ENCODE measurements around the gene SIRT3. TPM values are rescaled to one million over a fixed set of nuclear protein-coding genes. Genes with fewer than 3 reads are reported as not detected.

Gene SIRT3
- total RNA-seq, 1 experiment from 2014 or later = 13.6 TPM

GRCh38 chr11:250274-250673, 14.1 kb upstream of the SIRT3 start:
- H3K4me3 ChIP-seq (ENCODE audit: low read depth, low read length, poor library complexity, severe bottlenecking) = no peak overlapping the region
- CTCF ChIA-PET = interaction anchor here (0.7 to 1.0 kb wide), 2 partner anchors 55 to 176 kb away, joined by 3 read pairs; no protein-coding TSS in a partner anchor
- TF ChIP-seq CTCF (conservative IDR thresholded peaks at IDR 0.05; ENCODE audit: low read depth, low read length) = no peak
- TF ChIP-seq EZH2 (IDR thresholded peaks at IDR 0.05; ENCODE audit: borderline replicate concordance, low read depth, low read length, poor library complexity, severe bottlenecking) = no peak
- H3K27me3 ChIP-seq (replicated peaks; ENCODE audit: insufficient read depth, low read depth, low read length, poor library complexity) = no peaks in the 10 kb centered on the region
- no peaks in the 10 kb centered on the region for H3K9me3 ChIP-seq (ENCODE audit: low read depth, low read length, poor library complexity, severe bottlenecking)
- H3K36me3 ChIP-seq (ENCODE audit: insufficient read depth, low read length, poor library complexity, severe bottlenecking) = peaks cover 66% of the 10 kb centered on the region
- BruUV-seq (replicated peaks) = no TSS peak
- no peak for DNase-seq (ENCODE audit: low spot score)
- intact Hi-C loops (cut with micrococcal nuclease; ENCODE audit: unreplicated experiment) = loop anchor here (10.0 kb wide), 1 partner anchor 105 kb away; no protein-coding TSS in a partner anchor
- POLR2A ChIA-PET (ENCODE audit: low non-redundant PET) = no interaction called here
- H3K4me1 ChIP-seq (ENCODE audit: insufficient read depth, low read length, poor library complexity, severe bottlenecking) = no peaks in the 10 kb centered on the region
- H3K27ac ChIP-seq (ENCODE audit: low read depth, low read length, poor library complexity, severe bottlenecking) = no peak overlapping the region

- no peak overlapping the region for H3K27ac ChIP-seq (ENCODE audit: low read depth, low read length, poor library complexity, severe bottlenecking)
- ChIA-PET CTCF (no interaction called here), POLR2A (ENCODE audit: low non-redundant PET) (no interaction called here)
- no TSS peak for BruUV-seq (replicated peaks)
- H3K36me3 ChIP-seq (ENCODE audit: insufficient read depth, low read length, poor library complexity, severe bottlenecking) = peaks cover 78% of the 10 kb centered on the region
- intact Hi-C loops (cut with micrococcal nuclease; ENCODE audit: unreplicated experiment) = no loop called here
- no peak for DNase-seq (ENCODE audit: low spot score)
- no peak for TF ChIP-seq CTCF (conservative IDR thresholded peaks at IDR 0.05; ENCODE audit: low read depth, low read length)
- TF ChIP-seq EZH2 (IDR thresholded peaks at IDR 0.05; ENCODE audit: borderline replicate concordance, low read depth, low read length, poor library complexity, severe bottlenecking) = no peak
- H3K27me3 ChIP-seq (replicated peaks; ENCODE audit: insufficient read depth, low read depth, low read length, poor library complexity) = no peaks in the 10 kb centered on the region
- no peak overlapping the region for H3K4me3 ChIP-seq (ENCODE audit: low read depth, low read length, poor library complexity, severe bottlenecking)
- H3K4me1 ChIP-seq (ENCODE audit: insufficient read depth, low read length, poor library complexity, severe bottlenecking) = no peaks in the 10 kb centered on the region
- H3K9me3 ChIP-seq (ENCODE audit: low read depth, low read length, poor library complexity, severe bottlenecking) = no peaks in the 10 kb centered on the region
Observed at GRCh38 chr11:249062-249461, 12.9 kb upstream of the SIRT3 start.

GRCh38 chr11:244376-244775, 8.2 kb upstream of the SIRT3 start:
- BruUV-seq (replicated peaks) = no TSS peak
- Histone ChIP-seq H3K9me3 (ENCODE audit: low read depth, low read length, poor library complexity, severe bottlenecking) (no peaks in the 10 kb centered on the region), H3K27ac (ENCODE audit: low read depth, low read length, poor library complexity, severe bottlenecking) (no peak overlapping the region), H3K4me1 (ENCODE audit: insufficient read depth, low read length, poor library complexity, severe bottlenecking) (no peaks in the 10 kb centered on the region), H3K36me3 (ENCODE audit: insufficient read depth, low read length, poor library complexity, severe bottlenecking) (peaks cover 71% of the 10 kb centered on the region), H3K27me3 (replicated peaks; ENCODE audit: insufficient read depth, low read depth, low read length, poor library complexity) (no peaks in the 10 kb centered on the region), H3K4me3 (ENCODE audit: low read depth, low read length, poor library complexity, severe bottlenecking) (no peak overlapping the region)
- TF ChIP-seq CTCF (conservative IDR thresholded peaks at IDR 0.05; ENCODE audit: low read depth, low read length) (no peak), EZH2 (IDR thresholded peaks at IDR 0.05; ENCODE audit: borderline replicate concordance, low read depth, low read length, poor library complexity, severe bottlenecking) (no peak)
- intact Hi-C loops (cut with micrococcal nuclease; ENCODE audit: unreplicated experiment) = no loop called here
- no peak for DNase-seq (ENCODE audit: low spot score)
- CTCF ChIA-PET = no interaction called here
- POLR2A ChIA-PET (ENCODE audit: low non-redundant PET) = no interaction called here
